Stimulated activated naive CD4-positive, alpha-beta T cell (primary cell): Measurements from ENCODE around the gene CLDN1.
"Not testable (repeated sequence)": the region's sequence is repeated elsewhere in the genome, so short reads cannot be mapped to it uniquely, and the experiment has no call there.

ENCODE experiments used
- DNase-seq, 6 experiments: peaks; one replicate each; lab custom pipeline; 2025; lab: John Stamatoyannopoulos, UW

Gene CLDN1

DNA sequence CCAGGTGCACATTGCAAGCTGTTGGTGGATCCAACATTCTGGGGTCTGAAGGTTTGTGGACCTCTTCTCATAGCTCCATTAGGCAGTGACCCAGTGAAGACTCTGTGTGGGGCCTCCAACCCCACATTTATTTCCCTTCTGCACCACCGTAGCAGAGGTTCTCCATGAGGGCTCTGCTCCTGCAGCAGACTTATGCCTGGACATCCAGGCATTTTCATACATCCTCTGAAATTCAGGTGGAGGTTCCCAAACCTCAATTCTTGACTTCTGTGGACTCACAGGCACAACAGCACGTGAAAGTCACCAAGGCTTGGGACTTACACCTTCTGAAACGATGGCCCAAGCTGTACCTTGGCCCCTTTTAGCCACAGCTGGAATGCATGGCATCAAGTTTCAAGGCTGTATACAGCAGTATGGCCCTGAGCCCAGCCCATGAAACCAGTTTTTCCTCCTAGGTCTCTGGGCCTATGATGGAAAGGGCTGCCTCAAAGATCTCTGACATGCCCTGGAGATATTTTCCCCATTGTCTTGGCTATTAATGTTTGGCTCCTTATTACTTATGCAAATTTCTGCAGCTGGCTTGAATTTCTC lies 30.2 kb downstream of the CLDN1 start:
- no peak for DNase-seq

DNA sequence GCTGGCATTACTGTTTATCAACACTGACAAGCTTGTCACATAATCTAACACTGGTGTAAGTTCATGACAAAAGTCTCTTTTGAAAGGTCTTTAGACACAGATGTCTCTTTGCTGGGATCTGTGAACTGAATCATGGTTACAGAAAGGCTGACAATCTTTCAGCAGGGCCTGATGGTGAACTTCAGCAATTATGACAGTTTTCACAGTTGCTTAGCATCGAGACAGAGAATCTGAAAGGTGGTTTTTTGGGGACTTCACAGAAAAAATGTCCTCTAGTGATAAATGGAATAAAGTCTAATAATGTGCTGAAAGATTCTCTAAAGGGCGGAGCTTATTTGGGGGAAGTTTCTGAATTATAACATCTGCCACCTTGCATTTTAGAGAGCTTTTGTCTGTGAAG lies 32.3 kb downstream of the CLDN1 start:
- DNase-seq: no peak

DNA sequence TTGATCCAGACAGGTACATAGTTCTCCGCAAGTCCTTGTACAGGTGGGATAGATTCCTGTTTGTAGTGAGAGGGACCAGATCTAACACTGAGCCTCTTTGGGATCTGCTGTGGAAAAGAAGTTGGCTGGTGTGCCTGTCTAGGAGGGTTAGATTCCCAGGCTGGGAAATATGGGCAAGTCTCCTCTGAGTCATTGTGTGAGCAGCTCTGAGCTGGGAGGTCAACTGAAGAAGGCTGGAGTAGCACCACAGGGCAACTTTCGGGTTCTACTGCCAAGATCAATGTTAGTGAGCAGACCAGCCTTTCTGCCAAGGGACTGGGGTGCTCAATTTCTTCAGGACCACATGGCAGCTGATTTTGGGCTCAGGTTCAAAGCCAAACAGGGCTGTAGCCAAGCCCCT lies 33.4 kb downstream of the CLDN1 start:
- no peak for DNase-seq

DNA sequence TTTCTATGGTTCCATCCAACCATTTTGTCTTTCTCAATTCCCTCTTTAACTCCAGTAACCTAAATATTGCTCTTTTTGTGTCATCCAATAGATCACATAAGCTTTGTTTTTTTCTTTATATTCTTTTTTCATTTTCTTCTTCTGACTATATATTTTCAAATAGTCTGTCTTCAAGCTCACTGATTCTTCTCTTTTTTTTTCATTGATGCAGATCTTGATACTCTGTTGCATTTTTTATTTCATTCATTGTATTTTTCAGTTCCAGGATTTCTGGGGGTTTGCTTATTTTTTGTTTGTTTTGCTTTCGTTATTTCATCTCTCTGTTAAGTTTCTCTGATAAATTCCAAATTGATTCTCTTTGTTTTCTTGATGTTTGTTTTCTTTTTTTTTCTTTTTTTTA lies 36.2 kb downstream of the CLDN1 start:
- no peak for DNase-seq

DNA sequence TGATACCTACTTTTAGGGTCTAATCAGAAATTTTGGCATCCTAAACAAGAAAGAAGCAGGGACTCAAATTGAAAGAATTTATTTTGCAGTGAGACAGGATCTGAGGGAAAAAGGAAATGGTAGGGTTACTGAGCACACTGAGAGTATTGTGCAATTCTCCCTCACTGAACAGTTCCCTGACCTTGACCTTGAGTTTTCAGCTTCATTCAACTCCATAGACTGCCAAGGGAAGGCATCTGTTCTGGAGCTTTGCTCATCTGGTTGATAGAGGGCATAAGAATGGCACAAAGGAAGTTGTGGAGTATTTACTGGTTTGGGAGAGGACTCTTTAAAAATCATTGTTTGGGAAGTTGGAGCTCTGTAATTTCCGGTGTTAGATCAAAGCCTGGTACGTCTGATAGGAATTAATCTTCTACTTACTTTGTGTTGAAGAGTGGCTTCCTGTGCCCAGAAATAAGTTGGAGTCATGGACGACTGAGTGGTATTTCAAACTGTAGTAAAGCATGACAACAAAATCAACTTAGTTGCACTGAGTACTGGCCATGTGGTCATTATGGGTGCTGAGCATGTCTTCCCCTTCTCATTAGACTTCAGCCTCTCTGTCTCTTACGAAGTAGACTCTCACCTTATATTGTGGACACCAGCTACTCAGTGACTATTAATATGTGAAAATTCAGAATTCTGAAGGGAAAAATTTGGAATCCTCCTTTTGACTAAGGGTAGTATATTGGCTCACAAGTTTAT lies 40.8 kb downstream of the CLDN1 start:
- DNase-seq: no peak

DNA sequence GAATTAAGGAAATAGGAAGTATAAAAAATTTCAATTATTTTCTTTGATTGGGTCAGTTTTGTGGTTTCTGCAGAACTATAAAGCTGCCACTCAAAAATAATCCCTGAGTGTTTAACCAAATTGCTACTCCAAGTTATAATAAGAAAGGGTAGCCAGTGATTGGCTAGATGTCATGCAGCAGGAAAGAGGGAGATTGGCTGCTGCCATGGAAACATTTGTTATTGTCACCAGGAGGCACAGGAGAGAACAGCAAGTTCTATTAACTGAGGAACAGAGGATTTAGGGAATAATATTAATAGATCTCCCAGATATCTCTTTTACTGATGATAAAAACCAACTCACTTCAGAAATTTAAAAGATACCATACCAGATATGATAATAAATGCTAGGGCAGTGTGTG lies 42.6 kb downstream of the CLDN1 start:
- no peak for DNase-seq

DNA sequence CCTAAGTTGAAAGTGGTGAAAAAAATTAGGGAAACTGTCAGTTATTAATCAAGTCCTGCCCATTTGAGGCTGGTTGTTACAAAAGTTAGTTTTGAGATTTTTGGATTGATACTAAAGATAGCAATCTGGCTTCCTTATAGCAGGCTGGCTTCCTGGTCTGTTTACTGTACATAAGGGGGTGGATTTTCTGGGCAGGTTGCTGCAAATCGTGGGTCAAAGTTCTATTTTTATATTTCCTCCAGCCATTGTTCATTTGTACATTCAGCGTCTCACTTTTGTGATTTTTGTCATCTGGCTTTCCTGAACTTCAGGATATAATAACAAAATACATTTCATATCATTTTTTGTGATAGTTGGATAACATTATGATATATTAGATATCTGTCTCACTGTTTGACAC lies 49.5 kb downstream of the CLDN1 start:
- DNase-seq: no peak

DNA sequence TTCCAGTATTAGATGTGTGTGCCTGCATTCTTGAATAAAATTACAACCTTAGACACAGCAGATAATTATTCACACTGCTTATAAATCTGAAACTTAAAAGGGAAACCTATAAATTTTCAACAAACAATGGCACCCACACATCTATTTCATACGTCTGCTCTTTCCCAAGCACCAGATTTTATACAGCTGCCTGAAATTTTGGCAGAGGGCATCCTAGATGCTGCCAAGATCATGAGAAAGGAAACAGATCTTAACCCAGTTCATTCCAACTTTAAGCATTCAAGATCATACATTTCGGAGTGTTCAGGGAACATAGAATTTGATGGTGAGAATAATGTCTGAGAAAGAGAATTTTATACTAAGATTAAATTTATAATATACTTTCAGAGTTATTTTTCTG lies 53.1 kb downstream of the CLDN1 start:
- DNase-seq: no peak

DNA sequence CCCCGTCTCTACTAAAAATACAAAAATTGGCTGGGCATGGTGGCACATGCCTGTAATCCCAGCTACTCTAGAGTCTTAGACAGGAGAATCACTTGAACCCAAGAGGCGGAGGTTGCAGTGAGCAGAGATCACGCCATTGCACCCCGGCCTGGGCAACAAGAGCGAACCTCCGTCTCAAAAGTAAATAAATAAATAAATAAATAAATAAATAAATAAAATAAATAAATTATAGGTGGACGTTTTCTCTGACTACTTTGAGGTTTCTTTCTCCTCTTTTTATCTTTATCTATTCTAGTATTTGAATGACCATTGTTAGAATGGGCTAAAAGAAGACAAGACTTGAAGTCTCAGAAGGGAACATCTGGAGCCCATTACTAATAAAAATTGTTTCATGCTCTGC lies 54.8 kb downstream of the CLDN1 start:
- not testable (repeated sequence) for DNase-seq

DNA sequence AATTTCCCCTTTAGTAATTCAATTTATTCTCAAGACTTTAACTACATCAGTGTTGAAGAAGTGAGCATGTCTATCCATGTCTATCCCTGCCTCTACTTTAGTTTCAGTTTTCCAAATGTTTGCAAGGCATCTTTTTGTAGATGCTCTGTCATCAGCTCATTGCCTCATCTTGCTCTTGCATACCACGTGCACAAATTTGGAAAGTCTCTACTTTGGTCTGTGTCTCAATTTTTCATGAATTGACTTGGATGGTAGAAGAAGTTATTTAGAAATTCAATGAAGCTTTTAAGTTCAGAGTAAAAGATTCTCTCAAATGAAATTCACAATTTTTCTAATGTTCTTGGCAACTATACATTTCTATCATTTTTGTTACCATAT lies 55.3 kb downstream of the CLDN1 start:
- no peak for DNase-seq

DNA sequence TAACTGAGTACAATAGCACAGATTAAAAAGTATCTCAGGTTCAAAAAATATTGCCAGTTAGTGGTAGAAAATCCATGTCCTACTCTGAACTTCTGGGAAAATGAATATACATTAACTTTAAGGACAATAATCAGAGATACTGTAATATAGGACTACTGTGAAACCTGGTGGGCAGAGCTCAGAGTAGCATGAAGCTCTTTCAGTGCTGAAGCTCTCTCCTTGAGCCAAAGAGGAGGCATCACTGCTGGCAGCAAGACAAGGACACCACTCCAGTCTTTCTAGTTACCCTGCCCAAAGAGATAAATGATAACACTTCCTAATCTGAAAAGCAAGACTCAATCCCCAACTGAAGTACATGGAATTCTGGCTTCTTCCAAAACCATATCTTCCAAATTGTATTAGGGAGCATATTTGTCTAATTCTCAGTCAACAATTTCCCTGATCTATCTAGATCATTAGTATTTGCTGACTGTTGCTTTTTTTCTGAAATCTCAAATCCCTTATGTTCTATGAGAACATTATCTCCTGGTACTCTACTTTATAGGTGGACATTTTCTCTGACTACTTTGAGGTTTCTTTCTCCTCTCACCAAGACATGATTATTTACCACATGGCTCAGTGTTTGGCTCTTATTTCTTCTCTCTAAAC lies 55.9 kb downstream of the CLDN1 start:
- DNase-seq: no peak

DNA sequence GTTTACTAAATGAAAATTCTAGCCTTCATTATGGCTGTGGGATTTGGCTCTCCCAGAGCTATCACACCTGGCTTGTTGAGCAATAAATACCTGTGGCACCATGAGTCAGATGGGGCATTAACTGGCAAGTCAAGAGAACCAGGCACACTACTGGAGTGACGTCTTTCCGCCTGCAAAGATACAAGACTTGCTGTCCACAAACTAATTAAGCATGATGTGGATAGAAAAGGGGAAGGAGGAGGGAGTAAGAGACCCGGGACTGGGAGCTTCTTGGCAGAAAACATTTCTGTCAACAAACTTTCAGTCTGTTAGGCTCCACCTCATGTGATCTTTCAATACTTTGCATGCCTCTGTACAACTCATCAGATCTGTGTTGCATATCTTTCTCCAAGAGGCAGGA lies 56.5 kb downstream of the CLDN1 start:
- DNase-seq: no peak

DNA sequence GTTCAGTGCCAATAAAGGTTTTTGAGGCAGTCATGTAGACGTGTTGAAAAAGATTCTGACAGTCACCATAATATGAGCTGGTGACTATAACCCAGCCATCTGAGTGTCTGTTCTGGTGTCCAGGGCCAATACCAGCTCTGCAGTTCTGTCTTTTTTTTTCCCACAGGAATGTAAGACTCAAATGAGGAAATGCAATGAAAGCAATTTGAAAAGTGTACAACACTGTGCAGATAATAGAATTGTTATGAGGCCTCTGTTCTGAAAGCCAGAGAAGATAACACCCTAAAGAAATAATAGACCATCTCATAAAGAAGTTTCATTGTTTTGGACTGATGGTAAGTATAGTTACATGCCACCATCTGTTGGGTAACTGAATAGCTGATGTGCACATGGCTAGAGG lies 57.1 kb downstream of the CLDN1 start:
- DNase-seq: no peak

DNA sequence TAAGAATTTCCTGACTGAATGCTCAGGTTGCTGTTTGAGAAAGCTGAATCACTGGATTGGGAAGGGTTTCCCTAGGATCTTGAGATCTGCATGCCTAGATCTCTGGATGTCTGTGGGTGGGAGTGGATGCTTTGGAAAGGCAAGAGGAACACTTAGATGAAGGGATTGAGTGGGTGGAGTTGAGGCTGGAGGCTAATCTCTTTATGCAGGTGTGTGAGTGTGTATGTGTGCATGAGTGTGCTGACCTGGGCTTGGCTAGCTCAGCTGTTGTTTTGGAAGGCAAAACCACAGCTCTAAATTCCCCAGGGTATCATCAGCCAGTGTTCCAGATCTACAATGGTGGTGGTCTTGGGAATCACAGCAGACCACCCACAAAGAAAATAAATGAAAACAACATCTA lies 60.5 kb downstream of the CLDN1 start:
- DNase-seq: no peak

DNA sequence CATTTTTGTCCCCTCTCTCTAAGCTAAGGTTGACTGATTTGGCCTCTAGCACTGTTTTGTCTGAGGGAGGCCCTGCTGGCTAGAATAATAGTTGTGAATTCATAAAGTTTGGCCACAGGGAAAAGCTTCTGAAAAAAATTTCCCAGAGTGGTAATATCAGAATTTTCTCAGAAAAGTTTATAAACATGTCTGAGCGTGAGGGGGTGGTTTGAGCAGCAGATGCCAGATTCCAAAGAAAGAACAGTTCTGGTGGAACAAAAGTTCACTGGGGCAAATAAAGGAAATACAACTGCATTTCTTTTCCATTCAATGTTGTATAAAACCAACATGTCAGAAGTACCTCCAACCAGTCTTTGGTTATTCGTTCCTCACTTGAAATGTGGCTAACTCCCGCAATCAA lies 61.2 kb downstream of the CLDN1 start:
- DNase-seq: no peak

DNA sequence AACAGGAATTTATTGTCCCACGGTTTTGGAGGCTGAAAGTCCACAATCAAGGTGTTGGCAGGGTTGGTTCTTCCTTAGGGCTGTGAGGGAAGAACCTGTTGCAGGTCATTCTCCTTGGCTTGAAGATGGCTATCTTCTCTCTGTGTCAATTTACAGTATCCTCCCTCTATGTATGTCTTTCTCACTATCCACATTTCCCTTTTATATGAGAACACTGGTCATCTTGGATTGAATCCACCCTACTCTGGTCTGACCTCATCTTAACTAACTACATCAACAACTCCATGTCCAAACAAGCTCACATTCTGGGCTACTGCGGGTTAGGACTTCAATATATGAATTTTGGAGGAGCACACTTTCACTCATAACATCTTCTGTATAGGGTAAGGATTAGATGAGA lies 61.9 kb downstream of the CLDN1 start:
- DNase-seq: no peak

DNA sequence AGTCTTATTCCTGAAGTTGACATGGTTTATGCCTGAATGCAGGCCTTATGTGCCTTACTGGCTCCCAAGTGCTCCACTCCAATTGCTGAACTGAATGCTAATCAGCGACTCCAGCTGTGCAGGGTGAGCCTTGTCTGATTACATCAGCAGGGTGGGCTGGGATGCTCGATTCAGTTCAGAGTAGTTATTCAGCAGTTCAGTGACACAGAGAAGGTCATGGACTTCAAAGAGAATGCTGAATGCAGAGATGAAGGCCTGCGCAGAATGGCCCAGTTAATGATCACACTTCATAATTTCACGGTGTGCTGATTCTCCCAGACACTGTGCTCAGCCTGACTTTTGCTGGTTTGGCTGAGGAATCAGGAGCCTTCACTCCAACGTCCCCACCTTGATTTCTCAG lies 63.6 kb downstream of the CLDN1 start:
- DNase-seq: no peak
